Ishikawa (cell line): ENCODE measurements around the gene TYW5.

Experiments
- EGR1 ChIP-seq: IDR thresholded peaks from 2 replicates; pipeline ENCODE4 v1.6.1; 2012
- FOXM1 ChIP-seq: IDR thresholded peaks from 2 replicates; pipeline ENCODE4 v1.6.1; 2012; ENCODE audit warnings: low read depth, borderline replicate concordance

DNA sequence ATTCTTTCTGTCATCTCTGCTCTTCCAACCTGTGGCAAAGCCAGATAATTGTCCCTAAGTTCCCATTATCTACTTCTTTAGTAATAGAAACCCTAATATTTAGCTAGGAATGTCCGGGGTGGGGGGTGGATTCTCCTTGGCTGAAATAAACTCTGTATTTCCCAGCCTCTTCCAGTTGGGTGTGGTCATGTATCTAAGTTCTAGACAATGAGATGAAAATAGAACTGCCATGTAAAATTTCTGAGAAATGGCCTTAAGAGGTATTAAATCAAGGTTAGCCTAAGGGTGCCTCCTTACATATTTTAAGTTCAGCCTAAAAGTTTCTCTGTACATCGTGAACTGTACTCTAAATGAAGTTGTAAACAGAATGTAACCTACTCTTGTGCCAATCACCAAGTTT is 39.6 kb upstream of the TYW5 start:
- TF ChIP-seq EGR1, result no peak
- TF ChIP-seq FOXM1, result no peak
